ENCODE measurements around the gene RAB13. TPM values are rescaled to one million over a fixed set of nuclear protein-coding genes. Genes with fewer than 3 reads are reported as not detected.
A peak's percentile ranks its signal among the peaks of the same experiment; 100 is the strongest.
"Not testable (repeated sequence)": the region's sequence is repeated elsewhere in the genome, so short reads cannot be mapped to it uniquely, and the experiment has no call there.

The RAB13 gene
- total RNA-seq, 1 donor from 2014 or later, result 83.3 TPM

DNA sequence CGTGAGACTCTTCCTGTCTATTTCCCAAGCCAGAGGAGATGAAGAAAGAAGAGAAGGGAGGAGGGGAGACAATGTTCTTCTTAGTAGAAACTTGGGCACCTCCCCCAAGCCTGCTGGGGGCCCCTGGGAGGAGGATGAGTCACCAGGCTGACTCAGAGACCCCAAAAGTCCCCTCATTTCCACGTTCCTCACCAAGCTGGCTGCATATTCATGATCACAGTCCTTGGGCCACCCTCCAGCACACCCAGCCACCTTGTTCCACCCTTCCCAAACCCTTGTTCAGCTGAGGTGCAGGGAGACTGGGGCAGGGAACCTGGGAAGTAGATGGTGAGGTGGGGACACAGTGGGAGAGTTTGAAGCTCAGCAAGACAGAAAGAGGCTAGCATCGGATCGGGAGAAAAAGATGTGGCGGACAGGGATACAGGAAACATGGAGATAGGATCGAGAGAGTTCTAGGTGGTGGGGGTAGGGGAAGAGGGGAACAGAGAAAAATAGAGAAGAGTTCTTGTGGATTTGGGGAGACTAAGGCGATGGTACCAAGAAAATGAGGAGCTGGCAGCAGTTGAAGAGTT is 712 bp downstream of the RAB13 start:
- Mint-ChIP-seq H3K4me3 (ENCODE audit: low read depth) (peak overlapping the region; percentile 95), H3K4me1 (ENCODE audit: low read depth) (peaks cover 20% of the 10 kb centered on the region), H3K27ac (peak overlapping the region; percentile 92), H3K27me3 (no peaks in the 10 kb centered on the region), H3K36me3 (ENCODE audit: insufficient read depth) (peaks cover 8% of the 10 kb centered on the region), H3K9me3 (ENCODE audit: low read depth) (no peaks in the 10 kb centered on the region)
- TF ChIP-seq, protein P1, sequence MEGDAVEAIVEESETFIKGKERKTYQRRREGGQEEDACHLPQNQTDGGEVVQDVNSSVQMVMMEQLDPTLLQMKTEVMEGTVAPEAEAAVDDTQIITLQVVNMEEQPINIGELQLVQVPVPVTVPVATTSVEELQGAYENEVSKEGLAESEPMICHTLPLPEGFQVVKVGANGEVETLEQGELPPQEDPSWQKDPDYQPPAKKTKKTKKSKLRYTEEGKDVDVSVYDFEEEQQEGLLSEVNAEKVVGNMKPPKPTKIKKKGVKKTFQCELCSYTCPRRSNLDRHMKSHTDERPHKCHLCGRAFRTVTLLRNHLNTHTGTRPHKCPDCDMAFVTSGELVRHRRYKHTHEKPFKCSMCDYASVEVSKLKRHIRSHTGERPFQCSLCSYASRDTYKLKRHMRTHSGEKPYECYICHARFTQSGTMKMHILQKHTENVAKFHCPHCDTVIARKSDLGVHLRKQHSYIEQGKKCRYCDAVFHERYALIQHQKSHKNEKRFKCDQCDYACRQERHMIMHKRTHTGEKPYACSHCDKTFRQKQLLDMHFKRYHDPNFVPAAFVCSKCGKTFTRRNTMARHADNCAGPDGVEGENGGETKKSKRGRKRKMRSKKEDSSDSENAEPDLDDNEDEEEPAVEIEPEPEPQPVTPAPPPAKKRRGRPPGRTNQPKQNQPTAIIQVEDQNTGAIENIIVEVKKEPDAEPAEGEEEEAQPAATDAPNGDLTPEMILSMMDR (IDR thresholded peaks at IDR 0.05; ENCODE audit: unreplicated experiment), result no peak
- DNase-seq (ENCODE audit: low spot score, unreplicated experiment), result no peak

DNA sequence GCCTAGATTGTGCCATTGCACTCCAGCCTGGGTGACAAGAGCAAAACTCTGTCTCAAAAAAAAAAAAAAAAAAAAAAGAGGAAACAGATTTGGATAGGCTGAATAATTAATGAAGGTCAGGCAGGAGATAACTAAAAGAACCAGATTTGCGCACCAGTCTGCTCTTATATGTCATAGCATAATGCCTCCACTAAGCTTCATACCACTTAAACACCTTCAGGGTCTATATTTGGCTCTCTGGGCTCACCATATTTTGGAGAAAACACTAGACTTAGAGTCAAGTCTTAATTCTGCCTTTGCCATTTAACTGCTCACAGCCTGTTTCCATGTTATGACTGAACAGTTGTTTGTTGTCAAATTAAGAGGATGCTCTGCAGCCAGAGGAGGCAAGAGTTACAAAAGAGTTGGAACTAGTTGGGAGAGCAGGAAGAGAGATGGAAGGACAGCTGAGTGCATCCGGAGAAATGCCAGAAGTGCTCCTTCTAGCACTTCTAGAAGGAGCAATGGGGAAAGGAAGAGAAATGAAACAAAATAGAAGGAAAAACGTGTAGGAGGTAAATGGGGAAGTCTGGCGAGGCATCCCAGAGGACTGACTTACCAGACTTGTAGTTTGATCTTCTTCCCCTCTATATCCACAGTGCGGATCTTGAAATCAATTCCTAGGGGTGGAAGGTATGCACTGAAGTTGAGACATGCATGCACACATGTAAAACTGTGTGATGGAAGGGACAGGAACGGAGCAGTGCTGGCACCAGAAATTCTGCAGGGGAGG is 1.8 kb downstream of the RAB13 start:
- no peaks in the 10 kb centered on the region for H3K9me3 Mint-ChIP-seq (ENCODE audit: low read depth)
- no peak overlapping the region for H3K27ac Mint-ChIP-seq
- TF ChIP-seq, protein P1 (IDR thresholded peaks at IDR 0.05; ENCODE audit: unreplicated experiment), result no peak
- no peaks in the 10 kb centered on the region for H3K27me3 Mint-ChIP-seq
- H3K4me3 Mint-ChIP-seq (ENCODE audit: low read depth), result peak overlapping the region; percentile 25
- peaks cover 19% of the 10 kb centered on the region for H3K4me1 Mint-ChIP-seq (ENCODE audit: low read depth)
- peaks cover 8% of the 10 kb centered on the region for H3K36me3 Mint-ChIP-seq (ENCODE audit: insufficient read depth)
- no peak for DNase-seq (ENCODE audit: low spot score, unreplicated experiment)

DNA sequence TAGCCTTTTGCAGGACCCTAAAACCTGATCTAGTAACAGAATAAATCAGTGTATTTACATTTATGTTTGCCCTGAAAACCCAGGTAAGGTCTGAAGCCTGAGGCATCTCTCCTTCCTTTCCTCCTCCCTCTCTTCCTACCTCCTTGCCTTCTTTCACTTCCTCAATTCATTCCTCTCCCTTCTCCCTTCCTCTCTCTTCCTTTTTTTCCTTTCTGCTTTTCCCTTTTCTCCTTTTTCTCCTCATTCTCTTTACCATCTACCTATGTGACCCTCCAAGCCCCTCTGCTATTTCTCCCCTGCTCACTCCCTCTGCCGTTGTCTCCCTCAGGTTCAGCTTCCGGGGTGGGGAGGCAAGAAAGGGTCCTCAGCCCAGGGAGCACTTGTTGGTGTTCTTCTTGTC is 4.4 kb downstream of the RAB13 start:
- not testable (repeated sequence) for H3K9me3 Mint-ChIP-seq (ENCODE audit: low read depth); H3K27me3 Mint-ChIP-seq; DNase-seq (ENCODE audit: low spot score, unreplicated experiment); H3K4me3 Mint-ChIP-seq (ENCODE audit: low read depth); H3K36me3 Mint-ChIP-seq (ENCODE audit: insufficient read depth)
- Mint-ChIP-seq H3K27ac (peak overlapping the region; percentile 92), H3K4me1 (ENCODE audit: low read depth) (peaks cover 25% of the 10 kb centered on the region)

DNA sequence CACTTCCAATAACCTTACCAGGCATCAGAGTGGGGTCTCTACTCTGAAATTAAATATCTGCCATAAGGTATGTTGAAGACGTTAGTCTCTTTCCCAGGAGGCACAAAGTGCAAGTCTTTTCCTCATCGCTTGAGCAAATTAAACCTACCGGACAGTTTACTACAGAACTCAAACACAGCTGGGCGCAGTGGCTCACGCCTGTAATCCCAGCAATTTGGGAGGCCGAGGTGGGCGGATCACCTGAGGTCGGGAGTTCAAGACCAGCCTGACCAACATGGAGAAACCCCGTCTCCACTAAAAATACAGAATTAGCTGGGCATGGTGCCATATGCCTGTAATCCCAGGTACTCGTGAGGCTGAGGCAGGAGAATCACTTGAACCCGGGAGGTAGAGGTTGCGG is 7.0 kb downstream of the RAB13 start:
- peaks cover 19% of the 10 kb centered on the region for H3K4me1 Mint-ChIP-seq (ENCODE audit: low read depth)
- not testable (repeated sequence) for H3K36me3 Mint-ChIP-seq (ENCODE audit: insufficient read depth); H3K27ac Mint-ChIP-seq; DNase-seq (ENCODE audit: low spot score, unreplicated experiment); H3K27me3 Mint-ChIP-seq; H3K9me3 Mint-ChIP-seq (ENCODE audit: low read depth)
- H3K4me3 Mint-ChIP-seq (ENCODE audit: low read depth), result peak overlapping the region; percentile 96

DNA sequence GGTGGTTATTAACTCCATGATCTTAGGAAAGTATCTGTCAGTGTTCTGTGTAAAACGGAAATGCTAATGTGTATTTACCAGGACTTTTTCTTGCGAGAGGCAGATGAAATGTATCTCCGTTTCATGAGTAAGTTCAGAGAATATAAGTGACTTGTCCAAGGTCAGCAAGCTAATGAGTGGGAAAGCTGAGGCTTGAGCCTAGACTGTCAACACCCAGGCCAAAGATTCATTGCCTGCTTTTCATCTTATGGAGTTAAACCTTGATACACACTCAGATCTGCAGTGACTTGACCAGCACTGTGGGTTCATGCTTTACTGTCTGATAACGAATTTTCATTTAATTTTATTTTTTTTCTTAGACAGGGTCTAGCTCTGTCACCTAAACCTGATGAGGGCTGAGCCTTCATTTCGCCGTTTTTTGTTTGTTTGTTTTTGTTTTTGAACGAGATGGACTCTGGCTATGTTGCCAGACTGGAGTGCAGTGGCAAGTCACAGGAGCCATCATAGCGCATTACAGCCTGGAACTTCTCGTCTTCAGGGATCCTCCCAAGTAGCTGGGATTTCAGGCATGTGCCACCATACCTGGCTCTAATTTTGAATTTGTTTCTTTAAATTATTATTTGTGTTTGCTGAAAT is 7.7 kb downstream of the RAB13 start:
- peak overlapping the region; percentile 95 for H3K27ac Mint-ChIP-seq
- H3K36me3 Mint-ChIP-seq (ENCODE audit: insufficient read depth), result peaks cover 9% of the 10 kb centered on the region

More for the DNA sequence above, 7.7 kb downstream of the RAB13 start:
- Mint-ChIP-seq H3K9me3 (ENCODE audit: low read depth) (no peaks in the 10 kb centered on the region), H3K27me3 (no peaks in the 10 kb centered on the region), H3K4me3 (ENCODE audit: low read depth) (peak overlapping the region; percentile 96), H3K4me1 (ENCODE audit: low read depth) (peaks cover 19% of the 10 kb centered on the region)
- TF ChIP-seq, protein P1 (IDR thresholded peaks at IDR 0.05; ENCODE audit: unreplicated experiment), result no peak
- DNase-seq (ENCODE audit: low spot score, unreplicated experiment), result no peak
